Activated T-helper 9 cell treated with anti-CD3 and anti-CD28 coated beads, Interleukin-2, amount 50 U/mL, for 16 hours (primary cell): Measurements from ENCODE around the gene RAB9B.

Experiments used
- DNase-seq: peaks from one replicate; pipeline ENCODE4 v3.0.0-alpha.2; 2020; ENCODE audit warnings: low read depth

RAB9B gene

DNA sequence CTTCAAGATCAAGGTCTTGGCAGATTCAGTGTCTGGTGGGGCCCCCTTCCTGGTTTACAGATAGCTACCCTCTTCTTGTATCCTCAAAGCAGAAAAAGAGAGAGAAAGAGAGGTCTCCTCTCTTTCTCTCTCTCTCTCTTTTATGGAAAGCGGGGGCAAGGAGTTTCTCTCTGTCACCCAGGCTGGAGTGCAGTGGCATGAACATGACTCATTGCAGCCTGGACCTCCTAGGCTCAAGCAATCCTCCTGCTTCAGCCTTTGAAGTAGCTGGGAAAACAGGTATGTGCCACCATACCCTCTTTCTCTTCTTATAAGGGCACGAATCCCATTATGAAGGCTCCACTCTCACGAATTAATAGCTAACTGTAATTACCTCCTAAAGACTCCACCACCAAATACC, 20.2 kb downstream of the RAB9B start:
- no peak for DNase-seq

- no peak for DNase-seq
These were observed 25.1 kb downstream of the RAB9B start for GRCh38 chrX:103806862-103807474.

GRCh38 chrX:103805860-103806259, 26.2 kb downstream of the RAB9B start:
- no peak for DNase-seq

GRCh38 chrX:103800318-103800717, 31.7 kb downstream of the RAB9B start:
- DNase-seq = no peak

DNA sequence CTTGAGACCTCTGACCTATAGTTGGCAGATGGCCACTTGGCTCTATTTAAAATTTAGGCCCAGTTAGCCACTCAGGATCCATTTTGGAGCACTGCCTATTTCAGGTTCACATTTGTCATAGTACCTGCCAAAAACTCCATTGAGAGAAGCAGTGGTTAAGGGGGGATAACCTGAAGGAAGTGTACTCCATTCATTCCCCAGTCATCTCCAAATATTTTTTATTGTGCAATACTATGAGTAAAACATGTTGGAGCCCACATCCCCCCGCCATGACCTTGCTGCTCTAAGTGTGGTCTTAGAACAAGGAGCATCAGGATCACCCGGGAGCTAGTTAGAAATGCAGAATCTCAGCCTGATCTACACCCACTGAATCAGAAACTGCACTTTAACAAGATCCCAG, 34.4 kb downstream of the RAB9B start:
- DNase-seq = no peak

GRCh38 chrX:103794119-103794518, 37.9 kb downstream of the RAB9B start:
- DNase-seq = no peak

- no peak for DNase-seq
These were observed 38.5 kb downstream of the RAB9B start for GRCh38 chrX:103793545-103793940.

DNA sequence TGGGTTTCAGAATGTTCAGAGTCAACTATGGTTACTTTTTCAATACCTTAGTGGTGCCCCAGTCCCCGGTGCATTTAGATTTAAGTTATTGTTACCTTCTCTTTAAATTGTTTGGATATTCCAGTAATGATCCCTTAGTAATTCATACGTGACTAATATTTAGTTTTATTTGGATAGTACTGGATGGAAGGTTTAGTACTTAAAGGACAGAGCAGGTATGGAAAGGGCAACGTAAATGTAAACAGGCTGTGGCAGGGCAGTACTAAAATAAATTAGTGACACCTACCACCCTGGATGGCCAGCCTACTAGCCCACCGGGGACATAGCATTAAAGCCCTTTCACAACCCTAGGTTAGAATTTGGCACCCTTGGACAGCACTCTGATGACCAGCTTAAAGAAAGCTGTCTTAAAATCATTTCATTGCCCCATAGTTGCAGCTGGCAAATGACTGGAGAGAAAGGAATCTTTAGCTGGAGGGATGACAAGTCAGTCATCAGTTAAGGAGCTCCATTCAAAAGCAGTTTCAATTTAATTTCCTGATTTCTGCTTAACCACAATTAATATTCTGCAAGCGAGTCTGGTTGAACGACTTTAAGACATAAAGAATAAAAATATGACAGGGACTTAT, 39.0 kb downstream of the RAB9B start:
- no peak for DNase-seq

DNA sequence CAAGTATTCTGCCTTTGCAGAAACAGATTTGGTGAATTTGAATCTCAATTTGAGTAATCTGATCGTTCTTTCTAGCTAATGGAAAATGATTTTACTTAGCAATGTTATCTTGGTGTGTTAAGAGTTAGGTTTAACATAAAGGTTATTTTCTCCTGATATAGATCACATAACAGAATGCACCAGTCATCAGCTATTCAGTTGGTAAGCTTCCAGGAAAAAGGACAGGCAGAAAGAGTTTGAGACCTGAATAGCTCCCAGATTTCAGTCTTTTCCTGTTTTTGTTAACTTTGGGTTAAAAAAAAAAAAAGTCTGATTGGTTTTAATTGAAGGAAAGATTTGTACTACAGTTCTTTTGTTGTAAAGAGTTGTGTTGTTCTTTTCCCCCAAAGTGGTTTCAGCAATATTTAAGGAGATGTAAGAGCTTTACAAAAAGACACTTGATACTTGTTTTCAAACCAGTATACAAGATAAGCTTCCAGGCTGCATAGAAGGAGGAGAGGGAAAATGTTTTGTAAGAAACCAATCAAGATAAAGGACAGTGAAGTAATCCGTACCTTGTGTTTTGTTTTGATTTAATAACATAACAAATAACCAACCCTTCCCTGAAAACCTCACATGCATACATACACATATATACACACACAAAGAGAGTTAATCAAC, 40.1 kb downstream of the RAB9B start:
- no peak for DNase-seq

- DNase-seq = no peak
These were observed 40.8 kb downstream of the RAB9B start for GRCh38 chrX:103791228-103791627.

DNA sequence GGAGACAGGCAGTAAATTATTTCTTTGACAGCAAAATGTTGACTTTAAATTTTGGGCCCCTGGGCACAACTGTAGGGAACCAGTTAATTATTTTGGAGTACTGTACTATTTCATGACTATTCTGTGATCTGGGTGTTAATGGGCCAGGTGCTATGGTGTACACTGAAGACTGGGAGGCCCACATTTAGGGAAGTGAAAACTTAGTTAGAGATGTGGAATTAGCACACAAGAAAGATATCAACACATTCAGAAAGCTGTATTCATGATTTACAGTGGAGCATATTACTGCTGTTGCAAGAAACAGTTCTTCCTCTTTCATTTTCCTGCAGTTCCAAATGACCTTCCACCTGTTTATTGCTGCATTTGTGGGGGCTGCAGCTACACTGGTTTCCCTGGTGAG, 43.1 kb downstream of the RAB9B start:
- no peak for DNase-seq

- no peak for DNase-seq
These were observed 48.1 kb downstream of the RAB9B start for GRCh38 chrX:103783971-103784370.

DNA sequence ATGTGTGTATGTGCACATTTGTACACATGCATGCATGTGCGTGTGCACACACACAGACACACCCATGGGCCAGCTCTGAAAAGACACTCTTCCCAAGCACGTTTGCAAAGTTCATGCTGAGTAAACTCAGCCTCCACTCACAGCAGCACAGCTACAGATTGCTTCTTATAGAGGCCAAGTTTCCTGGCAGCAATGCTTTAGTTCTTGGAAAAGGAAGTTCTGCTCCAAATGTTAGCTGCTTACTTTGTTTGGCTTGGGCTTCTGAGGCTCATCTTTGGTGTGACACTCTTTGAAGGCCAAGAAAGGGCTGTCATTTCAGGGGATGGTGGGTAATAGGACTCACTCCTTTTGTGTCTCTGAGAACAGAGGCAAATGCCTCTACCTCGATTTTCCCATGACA, 48.9 kb downstream of the RAB9B start:
- DNase-seq = no peak

DNA sequence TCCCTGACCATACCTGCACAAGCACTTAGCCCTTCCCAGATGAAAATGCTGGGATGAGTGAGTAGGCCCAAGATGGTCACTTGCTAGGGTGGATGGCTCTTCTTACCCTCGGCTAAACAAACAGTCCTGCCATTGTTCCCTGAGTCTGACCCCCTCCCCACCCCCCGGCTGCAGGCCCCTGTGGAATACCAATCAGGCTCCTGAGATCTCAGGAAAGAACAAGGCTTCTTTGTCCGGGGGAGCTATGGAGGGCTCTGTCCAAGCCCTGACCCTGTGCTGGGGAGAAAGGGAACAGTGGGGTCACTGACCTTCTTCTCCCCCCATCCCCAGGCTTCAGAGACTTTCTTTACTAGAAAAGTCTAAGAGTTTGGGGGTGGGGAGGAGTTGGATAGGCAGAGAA, 49.4 kb downstream of the RAB9B start:
- no peak for DNase-seq

- no peak for DNase-seq
These were observed 50.4 kb downstream of the RAB9B start for GRCh38 chrX:103781706-103782105.

DNA sequence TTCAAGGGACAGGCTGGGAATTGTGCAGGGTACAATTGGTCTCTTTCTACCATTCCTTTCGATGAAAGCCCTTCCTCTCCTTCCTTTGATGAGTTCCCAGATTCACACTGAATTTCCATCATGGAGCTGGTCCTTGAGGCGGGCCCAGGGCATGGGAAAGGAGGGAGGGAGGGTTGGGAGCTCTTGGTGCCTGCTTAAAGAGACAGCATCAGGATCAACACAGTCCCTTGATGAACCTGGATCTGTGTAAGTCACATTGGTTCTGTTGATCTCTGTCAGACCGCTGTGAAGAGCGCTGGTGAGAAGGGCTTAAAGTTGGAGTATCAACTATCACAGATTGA, 51.0 kb downstream of the RAB9B start:
- no peak for DNase-seq

DNA sequence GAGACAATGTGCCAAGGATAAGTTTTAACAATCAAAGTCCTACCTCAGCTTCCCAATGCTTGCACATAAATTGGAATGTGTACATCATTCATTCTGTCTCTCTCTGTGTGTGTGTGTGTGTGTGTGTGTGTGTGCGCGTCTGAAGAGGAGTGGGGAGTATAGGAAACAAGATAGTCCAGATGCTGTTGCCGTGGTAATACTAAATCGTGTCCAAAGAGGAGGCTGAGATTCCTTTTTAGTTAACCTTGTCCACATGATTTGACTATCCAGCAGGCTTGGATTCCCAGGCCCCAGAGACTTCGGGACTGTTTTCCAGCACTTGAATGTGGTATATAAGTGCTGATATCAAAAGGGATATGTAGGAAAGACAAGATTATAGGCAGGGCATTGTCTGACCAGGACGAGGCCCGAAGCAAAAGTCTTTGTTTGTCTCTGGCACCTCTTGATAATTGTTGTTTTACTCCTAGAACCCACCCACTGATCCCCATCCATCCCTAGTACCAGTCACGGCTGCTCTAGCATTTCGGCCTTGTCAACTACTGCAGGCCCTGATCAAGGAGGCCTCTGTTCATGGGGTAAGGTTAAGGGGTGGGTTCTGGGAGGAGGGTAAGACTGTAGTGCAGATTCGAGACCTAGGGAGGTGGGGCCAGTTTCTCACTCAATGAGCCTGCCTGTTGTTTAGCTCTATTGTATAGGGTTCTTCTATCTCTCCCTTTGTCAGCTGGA, 51.6 kb downstream of the RAB9B start:
- DNase-seq = no peak

- DNase-seq = no peak
These were observed 52.8 kb downstream of the RAB9B start for GRCh38 chrX:103779141-103779789.

- DNase-seq = no peak
These were observed 55.5 kb downstream of the RAB9B start, which contains the start of gene PLP1 for GRCh38 chrX:103776546-103776945. TSS of gene PLP1 (plus strand) at chrX:103776840. CDS start at chrX:103776996, 156 bp downstream.

DNA sequence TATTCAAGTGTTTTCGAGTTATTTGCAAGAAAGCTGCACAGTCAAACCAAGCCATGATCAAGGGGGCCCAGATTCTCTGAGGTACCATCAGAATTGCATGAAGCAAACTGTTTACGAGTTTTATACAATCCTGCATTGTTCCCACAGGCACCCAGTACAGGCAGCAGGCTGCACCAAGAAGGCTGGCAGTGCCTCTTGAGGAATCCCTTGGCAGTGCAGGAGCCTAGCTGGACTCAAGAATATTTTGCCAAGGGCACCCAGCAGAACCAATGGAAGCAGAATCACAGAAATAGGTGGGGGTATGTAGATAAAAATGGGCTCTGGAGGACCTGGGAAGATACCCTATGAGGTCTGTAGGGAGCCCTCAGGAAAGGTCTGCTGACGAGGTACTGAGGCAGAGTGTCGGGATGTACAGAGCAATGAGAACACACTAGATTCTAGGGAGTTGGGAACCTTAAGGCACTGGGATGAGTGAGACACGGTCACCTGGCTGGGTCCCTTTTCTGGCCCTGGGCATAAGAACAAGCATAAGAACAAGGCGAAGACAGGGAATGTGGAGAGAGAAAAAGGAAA, 57.9 kb downstream of the RAB9B start:
- DNase-seq = no peak

DNA sequence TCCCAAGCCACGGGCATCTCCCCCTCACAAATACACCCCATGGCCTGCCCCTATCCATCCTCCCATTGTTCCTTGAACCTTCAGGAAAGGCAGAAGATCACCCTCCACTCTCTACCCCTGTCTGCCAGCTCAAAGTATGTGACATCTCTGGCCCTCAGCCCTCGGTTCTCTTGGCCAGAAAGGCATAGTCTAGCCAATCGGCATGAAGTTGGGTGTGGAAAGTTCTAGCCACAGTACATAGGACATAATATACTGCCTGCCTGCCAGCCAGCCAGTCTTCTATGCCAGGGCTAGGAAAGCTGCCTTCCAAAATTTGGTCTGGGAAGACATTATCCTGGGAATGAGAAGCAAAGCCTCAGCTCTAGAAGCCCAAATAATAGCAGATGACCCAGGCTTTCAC, 58.6 kb downstream of the RAB9B start:
- DNase-seq = no peak
